Fibroblast of lung (primary cell): ENCODE data around the gene RPS6KC1. TPM values are rescaled to one million over a fixed set of nuclear protein-coding genes. Genes with fewer than 3 reads are reported as not detected.
"Not testable (repeated sequence)": the region's sequence is repeated elsewhere in the genome, so short reads cannot be mapped to it uniquely, and the experiment has no call there.

Experiments used
- DNase-seq, 2 donors: peaks; one replicate each; pipeline versions ENCODE4 v3.0.0 to v3.0.0-alpha.2; 2010; ENCODE audit warnings: low read depth in 2 of 2
- H2AFZ ChIP-seq: 2 replicates; pipeline ENCODE4 v1.5.1; 2012; ENCODE audit warnings: low read length, control low read depth, inconsistent platforms
- H3K27ac ChIP-seq: 2 replicates; pipeline ENCODE4 v1.5.1; 2011; ENCODE audit warnings: low read length, control low read depth; ENCODE audit not compliant: insufficient read depth
- H3K27me3 ChIP-seq: 2 replicates; pipeline ENCODE4 v1.5.1; 2011; ENCODE audit warnings: mild to moderate bottlenecking, low read length; ENCODE audit not compliant: control insufficient read depth, insufficient read depth
- H3K36me3 ChIP-seq: 2 replicates; pipeline ENCODE4 v1.5.1; 2011; ENCODE audit warnings: low read length; ENCODE audit not compliant: control insufficient read depth, insufficient read depth
- H3K4me1 ChIP-seq: 2 replicates; pipeline ENCODE4 v1.5.1; 2011; ENCODE audit warnings: low read length; ENCODE audit not compliant: control insufficient read depth, insufficient read depth; ENCODE audit errors: extremely low read depth
- H3K4me2 ChIP-seq: 2 replicates; pipeline ENCODE4 v1.5.1; 2011; ENCODE audit warnings: low read length, control low read depth; ENCODE audit not compliant: insufficient read depth; ENCODE audit errors: extremely low read depth
- H3K4me3 ChIP-seq, 4 experiments: fragments of 200-600 bp in 1 of 4; sonication (generic) in 1 of 4; replicated peaks in 1 of 4; 2 replicates each; pipeline ENCODE4 v1.5.1; 2011 to 2016; ENCODE audit warnings: low read length in 4 of 4, low read depth in 3 of 4, mild to moderate bottlenecking in 3 of 4, control low read depth in 2 of 4, inconsistent platforms in 1 of 4, mixed read lengths in 1 of 4; ENCODE audit not compliant: insufficient read depth in 1 of 4; ENCODE audit errors: control extremely low read depth in 1 of 4
- H3K79me2 ChIP-seq: 2 replicates; pipeline ENCODE4 v1.5.1; 2012; ENCODE audit warnings: mild to moderate bottlenecking, low read length, inconsistent platforms; ENCODE audit not compliant: control insufficient read depth, insufficient read depth
- H3K9ac ChIP-seq: 2 replicates; pipeline ENCODE4 v1.5.1; 2011; ENCODE audit warnings: mild to moderate bottlenecking, low read length, control low read depth; ENCODE audit not compliant: insufficient read depth
- H3K9me3 ChIP-seq: 2 replicates; pipeline ENCODE4 v1.5.1; 2012; ENCODE audit warnings: low read depth, low read length; ENCODE audit not compliant: control insufficient read depth, insufficient read depth
- H4K20me1 ChIP-seq: 2 replicates; pipeline ENCODE4 v1.5.1; 2011; ENCODE audit warnings: low read length; ENCODE audit not compliant: control insufficient read depth, insufficient read depth; ENCODE audit errors: extremely low read depth
- EZH2 ChIP-seq: IDR thresholded peaks from 2 replicates; pipeline ENCODE4 v1.5.1; 2012; ENCODE audit warnings: low read length, control low read depth, mild to moderate bottlenecking; ENCODE audit errors: missing control alignments
- polyA plus RNA-seq, 2 donors: library from polyadenylated mRNA; depleted of rRNA in 1 of 2; stranded (reverse) in 1 of 2; unstranded in 1 of 2; fragments of >200 nt; gene quantifications; 2 replicates each; pipeline ENCODE4 v1.2.1, GENCODE V29; 2011 to 2012; ENCODE audit warnings: missing spikeins in 1 of 2
- total RNA-seq: library from RNA; depleted of rRNA; stranded (reverse); fragments of >200 nt; gene quantifications from 2 replicates; pipeline ENCODE4 v1.2.1, GENCODE V29; 2014
- TF ChIP-seq, protein P1 (sequence below), 2 donors: IDR thresholded peaks in 1 of 2; conservative IDR thresholded peaks in 1 of 2; 1 replicate in 1 of 2; 2 replicates in 1 of 2; pipeline ENCODE4 v1.5.1; 2011 to 2012; ENCODE audit warnings: low read length in 2 of 2, control low read depth in 1 of 2, inconsistent platforms in 1 of 2, low read depth in 1 of 2, mild to moderate bottlenecking in 1 of 2

Gene RPS6KC1
- total and polyA plus RNA-seq, 2 donors (not counting 1 experiment from before 2014, with no cell fraction given): 20.9 to 33.5 TPM

DNA sequence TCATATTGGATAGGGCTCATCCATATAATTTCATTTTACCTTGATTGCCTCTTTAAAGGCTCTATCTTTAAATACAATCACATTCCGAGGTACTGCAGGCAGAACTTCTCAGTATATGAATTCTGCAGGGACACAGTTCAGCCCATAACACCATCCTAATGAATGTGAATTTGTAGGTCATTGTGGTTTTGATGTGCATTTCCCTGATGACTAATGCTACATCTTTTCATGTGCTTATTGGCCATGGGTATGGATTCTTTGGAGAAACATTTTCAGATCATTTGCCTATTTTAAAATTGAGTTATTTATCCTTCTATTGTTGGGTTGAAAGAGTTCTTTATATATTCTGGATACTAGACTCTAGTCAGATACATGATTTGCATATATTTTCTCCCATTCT lies 9.6 kb upstream of the RPS6KC1 start:
- Histone ChIP-seq H3K9ac (no peak overlapping the region), H3K9me3 (no peaks in the 10 kb centered on the region), H3K79me2 (no peaks in the 10 kb centered on the region), H4K20me1 (no peaks in the 10 kb centered on the region), H3K4me2 (no peak overlapping the region), H3K4me1 (no peaks in the 10 kb centered on the region), H3K36me3 (no peaks in the 10 kb centered on the region), H2AFZ (no peak overlapping the region), H3K27me3 (no peaks in the 10 kb centered on the region), H3K27ac (no peak overlapping the region), H3K4me3 (no peak overlapping the region)
- TF ChIP-seq, protein P1, sequence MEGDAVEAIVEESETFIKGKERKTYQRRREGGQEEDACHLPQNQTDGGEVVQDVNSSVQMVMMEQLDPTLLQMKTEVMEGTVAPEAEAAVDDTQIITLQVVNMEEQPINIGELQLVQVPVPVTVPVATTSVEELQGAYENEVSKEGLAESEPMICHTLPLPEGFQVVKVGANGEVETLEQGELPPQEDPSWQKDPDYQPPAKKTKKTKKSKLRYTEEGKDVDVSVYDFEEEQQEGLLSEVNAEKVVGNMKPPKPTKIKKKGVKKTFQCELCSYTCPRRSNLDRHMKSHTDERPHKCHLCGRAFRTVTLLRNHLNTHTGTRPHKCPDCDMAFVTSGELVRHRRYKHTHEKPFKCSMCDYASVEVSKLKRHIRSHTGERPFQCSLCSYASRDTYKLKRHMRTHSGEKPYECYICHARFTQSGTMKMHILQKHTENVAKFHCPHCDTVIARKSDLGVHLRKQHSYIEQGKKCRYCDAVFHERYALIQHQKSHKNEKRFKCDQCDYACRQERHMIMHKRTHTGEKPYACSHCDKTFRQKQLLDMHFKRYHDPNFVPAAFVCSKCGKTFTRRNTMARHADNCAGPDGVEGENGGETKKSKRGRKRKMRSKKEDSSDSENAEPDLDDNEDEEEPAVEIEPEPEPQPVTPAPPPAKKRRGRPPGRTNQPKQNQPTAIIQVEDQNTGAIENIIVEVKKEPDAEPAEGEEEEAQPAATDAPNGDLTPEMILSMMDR (conservative IDR thresholded peaks at IDR 0.05 in 1 of 2, IDR thresholded peaks at IDR 0.05 in 1 of 2; ENCODE audit: low read depth in 1 of 2, low read length in 2 of 2): no peak
- no peak for TF ChIP-seq EZH2
- peak; percentile 53 to 83 for DNase-seq

DNA sequence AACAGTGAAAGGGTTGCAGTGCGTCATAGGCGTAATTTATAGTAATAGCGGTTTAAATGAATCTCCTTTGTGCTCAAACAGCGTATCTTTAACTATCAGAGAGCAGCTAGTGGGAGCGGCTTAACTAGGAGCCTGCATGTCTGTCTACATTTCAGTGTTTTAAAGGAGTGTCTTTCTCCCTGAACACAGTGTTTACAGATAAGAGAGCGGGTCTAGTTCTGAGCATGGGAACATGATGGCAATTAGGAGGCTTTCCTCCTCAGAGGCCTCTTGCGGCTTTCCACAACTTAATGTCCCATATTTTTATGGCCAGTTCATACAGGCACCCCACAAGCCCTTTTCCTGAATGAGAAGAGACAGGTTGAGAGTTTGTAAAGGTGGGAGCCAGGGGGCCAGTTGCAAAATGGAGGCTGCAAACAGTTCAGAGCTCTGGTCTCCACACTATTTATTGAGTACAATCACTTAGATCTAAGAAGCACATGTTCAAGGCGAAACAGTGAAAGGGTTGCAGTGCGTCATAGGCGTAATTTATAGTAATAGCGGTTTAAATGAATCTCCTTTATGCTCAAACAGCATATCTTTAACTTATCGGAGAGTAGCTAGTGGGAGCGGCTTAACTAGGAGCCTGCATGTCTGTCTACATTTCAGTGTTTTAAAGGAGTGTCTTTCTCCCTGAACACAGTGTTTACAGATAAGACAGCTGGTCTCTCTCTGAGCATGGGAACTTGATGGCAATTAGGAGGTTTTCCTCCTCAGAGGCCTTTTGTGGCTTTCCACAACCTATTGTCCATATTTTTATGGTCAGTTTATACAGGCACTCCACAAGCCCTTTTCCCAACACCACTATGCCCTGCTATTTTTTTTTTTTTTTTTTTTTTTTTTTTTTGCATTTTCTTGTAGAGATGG lies 5.5 kb upstream of the RPS6KC1 start:
- not testable (repeated sequence) for H3K27ac ChIP-seq, H3K79me2 ChIP-seq, H3K27me3 ChIP-seq, H3K9me3 ChIP-seq, H3K9ac ChIP-seq, H3K4me1 ChIP-seq, DNase-seq, H3K4me3 ChIP-seq, H2AFZ ChIP-seq, H4K20me1 ChIP-seq, H3K4me2 ChIP-seq, H3K36me3 ChIP-seq

DNA sequence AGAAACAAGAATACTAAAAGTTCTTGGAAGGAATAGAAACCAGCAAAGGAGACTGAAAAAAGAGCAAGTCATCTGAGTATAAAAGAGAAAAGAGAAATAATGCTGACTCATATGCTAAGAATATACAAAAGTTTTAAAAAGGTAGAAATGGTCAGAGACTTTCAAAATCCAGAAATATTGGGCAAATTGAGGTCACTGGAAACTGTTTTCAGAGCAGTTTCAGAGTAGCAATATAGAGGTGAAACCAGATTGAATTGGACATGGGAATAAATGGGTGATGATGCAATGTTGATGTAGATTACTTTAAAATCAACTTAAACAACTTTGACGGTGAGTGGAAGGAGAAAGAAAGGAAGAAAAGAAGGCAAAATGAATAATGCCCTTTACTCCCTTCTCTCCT lies 1.8 kb upstream of the RPS6KC1 start:
- H3K27me3 ChIP-seq: no peaks in the 10 kb centered on the region
- H3K9ac ChIP-seq: no peak overlapping the region
- no peaks in the 10 kb centered on the region for H4K20me1 ChIP-seq
- H3K9me3 ChIP-seq: no peaks in the 10 kb centered on the region
- H3K4me3 ChIP-seq: no peak overlapping the region
- H3K4me1 ChIP-seq: no peaks in the 10 kb centered on the region
- peaks cover 26% of the 10 kb centered on the region for H3K79me2 ChIP-seq
- no peaks in the 10 kb centered on the region for H3K36me3 ChIP-seq
- no peak overlapping the region for H2AFZ ChIP-seq
- TF ChIP-seq, protein P1 (conservative IDR thresholded peaks at IDR 0.05 in 1 of 2, IDR thresholded peaks at IDR 0.05 in 1 of 2; ENCODE audit: low read depth in 1 of 2, low read length in 2 of 2): no peak
- TF ChIP-seq EZH2: no peak
- no peak overlapping the region for H3K27ac ChIP-seq
- H3K4me2 ChIP-seq: no peak overlapping the region
- no peak for DNase-seq
